HepG2 (cell line): ENCODE measurements around the gene PSORS1C2. TPM values are rescaled to one million over a fixed set of nuclear protein-coding genes. Genes with fewer than 3 reads are reported as not detected.

Experiments
- ATAC-seq: fragments of 200-7000 bp; cut with Tn5 transposase; 3 replicates; pipeline ENCODE4 v1.9.1; 2020; ENCODE audit warnings: mild to moderate bottlenecking, moderate library complexity
- BruUV-seq: library from RNA; stranded (reverse); fragments of 400-500 nt; replicated peaks from 2 replicates; lab custom pipeline; 2021; lab: Mats Ljungman, UMichigan
- CTCF ChIA-PET: fragments of 300-600 bp; formaldehyde crosslinking; extraction: SDS; loops from one replicate; lab custom pipeline; 2021; ENCODE audit warnings: low total read pairs, inconsistent platforms, low intra/inter-chr PET ratio; lab: Yijun Ruan, JAX
- POLR2A ChIA-PET: fragments of 350-600 bp; sonication (Branson Sonifier 250); formaldehyde crosslinking; loops from one replicate; lab custom pipeline; 2020; ENCODE audit warnings: antibody characterized with exemption, inconsistent platforms; lab: Yijun Ruan, JAX
- DNase-seq: peaks from one replicate; pipeline ENCODE4 v3.0.0-alpha.2; 2015; ENCODE audit warnings: low spot score
- FAIRE-seq: peaks from 3 replicates; lab custom pipeline; 2011; peaks lifted over from hg19 to GRCh38; lab: Jason Lieb, UNC
- H2AFZ ChIP-seq: one replicate; pipeline ENCODE4 v1.6.1; 2011; ENCODE audit warnings: low read length, inconsistent platforms
- H3K27ac ChIP-seq: fragments of 300-600 bp; 3 replicates; pipeline ENCODE4 v1.8.0; 2011; ENCODE audit warnings: mixed run types, mild to moderate bottlenecking, mixed read lengths, low read length, inconsistent platforms; ENCODE audit not compliant: insufficient read depth; ENCODE audit errors: extremely low read length
- H3K27me3 ChIP-seq, 2 experiments: fragments of 200-600 bp in 1 of 2; 2 replicates in 1 of 2; 3 replicates in 1 of 2; pipeline versions ENCODE4 v1.6.0 to v1.8.0; 2011; ENCODE audit warnings: low read length in 2 of 2, mild to moderate bottlenecking in 2 of 2, moderate library complexity in 2 of 2, inconsistent platforms in 1 of 2; ENCODE audit not compliant: insufficient read depth in 2 of 2, control insufficient read depth in 1 of 2
- H3K36me3 ChIP-seq, 2 experiments: fragments of 200-600 bp in 1 of 2; replicated peaks in 1 of 2; 2 replicates in 1 of 2; 3 replicates in 1 of 2; pipeline versions ENCODE4 v1.5.1 to v1.8.0; 2011; ENCODE audit warnings: low read length in 2 of 2, inconsistent platforms in 1 of 2; ENCODE audit not compliant: insufficient read depth in 2 of 2, control insufficient read depth in 1 of 2
- H3K4me1 ChIP-seq: 2 replicates; pipeline ENCODE4 v1.5.1; 2012; ENCODE audit warnings: low read length, inconsistent platforms; ENCODE audit not compliant: insufficient read depth
- H3K4me2 ChIP-seq: 2 replicates; pipeline ENCODE4 v1.6.0; 2011; ENCODE audit warnings: low read depth, low read length, inconsistent platforms
- H3K4me3 ChIP-seq, 3 experiments: fragments of 200-600 bp in 1 of 3; sonication (generic), shearing (Covaris generic) in 1 of 3; replicated peaks in 1 of 3; 2 replicates each; pipeline ENCODE4 v1.5.1; 2011 to 2016; ENCODE audit warnings: low read length in 3 of 3, inconsistent platforms in 2 of 3, low read depth in 2 of 3, mild to moderate bottlenecking in 2 of 3, control low read depth in 1 of 3, mixed read lengths in 1 of 3; ENCODE audit not compliant: insufficient read depth in 1 of 3
- H3K79me2 ChIP-seq: one replicate; pipeline ENCODE4 v1.6.1; 2011; ENCODE audit warnings: low read length, inconsistent platforms; ENCODE audit not compliant: insufficient read depth
- H3K9ac ChIP-seq: 2 replicates; pipeline ENCODE4 v1.6.0; 2011; ENCODE audit warnings: mild to moderate bottlenecking, low read depth, low read length, inconsistent platforms; ENCODE audit not compliant: insufficient read depth
- H3K9me3 ChIP-seq: 2 replicates; pipeline ENCODE4 v1.5.1; 2012; ENCODE audit warnings: mild to moderate bottlenecking, low read length
- H4K20me1 ChIP-seq: 2 replicates; pipeline ENCODE4 v1.6.0; 2011; ENCODE audit warnings: inconsistent platforms, mild to moderate bottlenecking, low read length, moderate library complexity; ENCODE audit not compliant: insufficient read depth
- ETS1 ChIP-seq: sonication (generic); formaldehyde crosslinking; IDR thresholded peaks from 2 replicates; pipeline ENCODE4 v1.4.0; 2020; ENCODE audit warnings: missing genetic modification reagents
- GABPB1 ChIP-seq: IDR thresholded peaks from 2 replicates; pipeline ENCODE4 v1.6.1; 2016; ENCODE audit warnings: mild to moderate bottlenecking, missing genetic modification reagents, moderate library complexity, missing compliant biosample characterization
- ONECUT2 ChIP-seq: sonication (generic); formaldehyde crosslinking; IDR thresholded peaks from 2 replicates; pipeline ENCODE4 v1.4.0; 2020; ENCODE audit warnings: missing genetic modification reagents
- PITX1 ChIP-seq: sonication (generic); formaldehyde crosslinking; IDR thresholded peaks from 2 replicates; pipeline ENCODE4 v1.5.1; 2020; ENCODE audit warnings: mild to moderate bottlenecking, missing genetic modification reagents
- RELA ChIP-seq: sonication (generic); formaldehyde crosslinking; IDR thresholded peaks from 2 replicates; pipeline ENCODE4 v1.4.0; 2020; ENCODE audit warnings: missing genetic modification reagents
- SKI ChIP-seq: fragments of 450-650 bp; IDR thresholded peaks from one replicate; pipeline ENCODE4 v1.6.1; 2018; ENCODE audit warnings: mild to moderate bottlenecking; ENCODE audit not compliant: partially characterized antibody
- SRSF1 ChIP-seq: fragments of 200-400 bp; formaldehyde crosslinking; optimal IDR thresholded peaks from 2 replicates; pipeline ENCODE3; 2017; ENCODE audit warnings: mild to moderate bottlenecking, low read depth, low read length, moderate library complexity
- TIGD3 ChIP-seq: sonication (generic); formaldehyde crosslinking; IDR thresholded peaks from 2 replicates; pipeline ENCODE4 v1.5.1; 2020; ENCODE audit warnings: mild to moderate bottlenecking, missing genetic modification reagents, borderline replicate concordance
- ZBTB4 ChIP-seq: sonication (generic); formaldehyde crosslinking; IDR thresholded peaks from 2 replicates; pipeline ENCODE4 v1.4.0; 2020; ENCODE audit warnings: missing genetic modification reagents, mild to moderate bottlenecking, borderline replicate concordance
- ZHX1 ChIP-seq: sonication (generic); formaldehyde crosslinking; IDR thresholded peaks from 2 replicates; pipeline ENCODE4 v1.8.1; 2022; ENCODE audit warnings: low read depth, mild to moderate bottlenecking, missing genetic modification reagents
- ZNF350 ChIP-seq: sonication (generic); formaldehyde crosslinking; IDR thresholded peaks from 2 replicates; pipeline ENCODE4 v1.4.0; 2020; ENCODE audit warnings: mild to moderate bottlenecking, low read depth, missing genetic modification reagents, borderline replicate concordance
- ZNF550 ChIP-seq: sonication (generic); formaldehyde crosslinking; IDR thresholded peaks from 2 replicates; pipeline ENCODE4 v1.4.0; 2020; ENCODE audit warnings: mild to moderate bottlenecking, missing genetic modification reagents, borderline replicate concordance
- ZNF569 ChIP-seq: sonication (generic); formaldehyde crosslinking; IDR thresholded peaks from 2 replicates; pipeline ENCODE4 v1.5.0; 2020; ENCODE audit warnings: mild to moderate bottlenecking, missing genetic modification reagents, moderate library complexity, borderline replicate concordance
- ZNF792 ChIP-seq: IDR thresholded peaks from 2 replicates; pipeline ENCODE4 v1.6.1; 2016
- ZUFSP ChIP-seq: sonication (generic); formaldehyde crosslinking; IDR thresholded peaks from 2 replicates; pipeline ENCODE4 v1.9.0; 2021; ENCODE audit warnings: missing genetic modification reagents, mild to moderate bottlenecking, borderline replicate concordance
- WGBS: methylation state at CpG from one replicate; pipeline ENCODE4 v1.1.6; 2017; ENCODE audit warnings: low lambda C conversion rate; 5-methylcytosine and 5-hydroxymethylcytosine counted together
- in situ Hi-C: cut with HindIII; loops from 2 replicates; pipeline ENCODE4 v1.10.0; 2017; ENCODE audit warnings: low pct_unique_long_range_greater_than_20kb; ENCODE audit not compliant: extremely low pct_ligation_motif_present
- intact Hi-C: fragments of 100-400 bp; cut with micrococcal nuclease; formaldehyde crosslinking; loops from one replicate; pipeline ENCODE4 v1.10.0; 2022; ENCODE audit not compliant: unreplicated experiment
- polyA plus RNA-seq, 8 experiments: library from polyadenylated mRNA; depleted of rRNA in 3 of 8; stranded (reverse) in 7 of 8; unstranded in 1 of 8; fragments of >200 nt; fragmentation: Illumina TruSeq in 4 of 8; extraction: Trizol in 4 of 8; gene quantifications; 2 replicates each; pipeline versions ENCODE4 v1.2.1 to v1.2.3, GENCODE V29; 2011 to 2016; ENCODE audit warnings: low read depth in 4 of 8, missing spikeins in 1 of 8, mixed read lengths in 1 of 8; ENCODE audit not compliant: insufficient read depth in 1 of 8
- total RNA-seq, 5 experiments: library from RNA; depleted of rRNA; stranded (reverse); fragments of >200 nt; fragmentation: Illumina TruSeq; extraction: Trizol; gene quantifications; 2 replicates each; pipeline ENCODE4 v1.2.3, GENCODE V29; 2016; ENCODE audit warnings: low read depth in 1 of 5

The PSORS1C2 gene
- total and polyA plus RNA-seq, 2 of the 13 experiments (the other 11 are each of a cell fraction or from before 2014, with no cell fraction given): not detected

GRCh38 chr6:31129130-31129529 is 9.7 kb downstream of the PSORS1C2 start:
- no peak for TF ChIP-seq ZNF350 (CRISPR knock-in tag)
- no peak for TF ChIP-seq ZNF792 (CRISPR knock-in tag)
- no peak for TF ChIP-seq SRSF1
- TF ChIP-seq ZNF550 (CRISPR knock-in tag): no peak
- TF ChIP-seq GABPB1 (CRISPR knock-in tag): no peak
- no peak for TF ChIP-seq ZUFSP (CRISPR knock-in tag)
- no peak for TF ChIP-seq ZBTB4
- TF ChIP-seq PITX1 (CRISPR knock-in tag): no peak
- no peak for TF ChIP-seq TIGD3 (CRISPR knock-in tag)
- no peak for TF ChIP-seq SKI
- no peak for TF ChIP-seq ZHX1
- no peak for TF ChIP-seq ONECUT2 (CRISPR knock-in tag)
- TF ChIP-seq ETS1 (CRISPR knock-in tag): no peak
- no peak for TF ChIP-seq ZNF569 (CRISPR knock-in tag)
- no peak for TF ChIP-seq RELA (CRISPR knock-in tag)
- Histone ChIP-seq H3K9ac (no peak overlapping the region), H3K27me3 (peaks cover 0 to 30% of the 10 kb centered on the region in 2 experiments; a peak in 3 of 5 replicates), H3K4me1 (no peaks in the 10 kb centered on the region), H3K79me2 (no peaks in the 10 kb centered on the region), H3K36me3 (no peaks in the 10 kb centered on the region), H2AFZ (no peak overlapping the region), H3K9me3 (no peaks in the 10 kb centered on the region), H4K20me1 (no peaks in the 10 kb centered on the region), H3K4me3 (no peak overlapping the region), H3K27ac (no peak overlapping the region), H3K4me2 (no peak overlapping the region)
- WGBS: 7% methylated on average over 4 of the region's 4 CpGs
- FAIRE-seq (no peak), ATAC-seq (no peak), DNase-seq (no peak)
- intact Hi-C loops (no loop called here), in situ Hi-C loops (no loop called here)
- ChIA-PET POLR2A (no interaction called here), CTCF (no interaction called here)
- BruUV-seq: no TSS peak
